ENCODE results near the gene MRPS15.
"Not testable (repeated sequence)": the region's sequence is repeated elsewhere in the genome, so short reads cannot be mapped to it uniquely, and the experiment has no call there.

- not testable (repeated sequence) for TF ChIP-seq CTCF (IDR thresholded peaks at IDR 0.05; ENCODE audit: borderline replicate concordance, extremely low read depth, low read length, poor library complexity, severe bottlenecking); EZH2 (IDR thresholded peaks at IDR 0.05; ENCODE audit: borderline replicate concordance, low read depth, low read length, severe bottlenecking)
Observed at GRCh38 chr1:36511220-36511619, 47.0 kb upstream of the MRPS15 start.

Measured in DND-41 (cell line).